GM18505 (cell line): ENCODE measurements around the gene PRTN3.
A peak's percentile ranks its signal among the peaks of the same experiment; 100 is the strongest.

ENCODE experiments used
- ATAC-seq: cut with Tn5 transposase; IDR thresholded peaks from one replicate; pipeline ENCODE4 v1.9.1; 2021; ENCODE audit not compliant: unreplicated experiment
- POLR2A ChIP-seq: IDR thresholded peaks from 4 replicates; pipeline ENCODE4 v1.6.1; 2011; ENCODE audit warnings: borderline replicate concordance; ENCODE audit not compliant: insufficient read depth, insufficient read length; ENCODE audit errors: extremely low read depth

PRTN3 gene

DNA sequence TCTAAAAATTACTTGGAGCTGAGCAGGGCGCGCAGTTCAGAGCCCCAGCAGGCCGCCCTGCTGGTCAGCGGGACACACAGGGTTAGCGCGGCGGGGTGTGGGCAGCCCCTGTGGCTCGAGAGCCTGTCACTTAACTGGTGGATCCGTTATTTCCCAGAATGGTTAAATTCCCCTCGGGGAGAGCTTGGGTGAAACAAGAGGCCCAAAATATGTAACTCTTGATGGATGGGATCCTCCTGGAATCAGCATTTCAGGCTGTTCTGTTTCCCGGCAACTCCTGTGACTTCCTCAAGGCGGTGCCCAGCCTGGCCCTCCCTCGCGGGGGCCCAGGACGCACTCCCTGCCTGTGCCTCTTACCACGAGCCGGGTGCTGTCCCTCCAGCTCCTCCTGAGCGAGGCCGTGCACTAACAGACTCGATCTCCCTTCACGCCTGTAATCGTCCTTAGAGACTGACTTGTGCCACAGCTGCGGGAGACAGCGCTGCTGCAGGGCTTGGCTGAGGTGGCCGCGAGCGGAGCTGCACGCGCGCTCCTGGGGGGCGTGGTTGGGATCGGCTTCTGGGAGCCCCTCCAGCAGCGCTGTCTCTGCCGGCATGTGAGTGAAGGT is 33.9 kb upstream of the PRTN3 start:
- TF ChIP-seq POLR2A, result no peak
- no peak for ATAC-seq

DNA sequence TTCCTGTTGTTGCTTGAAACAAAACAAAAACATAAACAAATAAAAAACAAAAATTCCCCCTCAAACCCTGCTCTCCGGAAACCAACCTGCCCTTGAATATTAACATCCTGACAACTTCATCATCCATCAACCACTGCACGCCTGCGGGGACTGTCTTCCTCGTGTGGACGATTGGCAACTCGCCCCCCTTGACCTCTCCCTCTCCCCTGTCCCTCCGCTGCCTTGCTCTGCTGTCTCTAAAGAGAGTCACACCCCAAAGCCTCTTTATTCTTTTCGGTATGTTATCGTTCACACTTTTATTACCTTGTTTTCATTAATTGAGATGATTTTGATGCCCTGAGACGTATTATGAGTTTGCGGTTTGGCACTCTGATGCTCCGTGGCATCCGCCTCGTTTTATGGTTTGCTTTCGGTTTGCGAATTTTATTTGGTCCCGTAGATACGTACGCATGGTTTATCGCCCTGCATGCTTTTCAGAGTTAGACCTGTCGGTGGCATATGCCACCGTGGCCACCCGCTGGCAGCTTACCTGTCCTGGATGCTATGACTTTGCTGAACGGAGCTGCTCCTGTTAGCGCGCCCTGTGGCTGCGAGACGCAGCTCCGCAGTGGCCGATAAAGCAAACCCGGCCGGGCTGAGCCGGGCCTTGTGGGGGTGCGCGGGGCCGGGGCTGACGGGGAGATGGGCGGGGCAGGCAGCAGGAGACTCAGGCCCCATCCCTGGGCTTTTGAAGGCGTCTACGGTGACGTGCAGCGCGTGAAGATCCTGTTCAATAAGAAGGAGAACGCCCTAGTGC is 33.0 kb upstream of the PRTN3 start:
- ATAC-seq, result no peak
- TF ChIP-seq POLR2A, result no peak

DNA sequence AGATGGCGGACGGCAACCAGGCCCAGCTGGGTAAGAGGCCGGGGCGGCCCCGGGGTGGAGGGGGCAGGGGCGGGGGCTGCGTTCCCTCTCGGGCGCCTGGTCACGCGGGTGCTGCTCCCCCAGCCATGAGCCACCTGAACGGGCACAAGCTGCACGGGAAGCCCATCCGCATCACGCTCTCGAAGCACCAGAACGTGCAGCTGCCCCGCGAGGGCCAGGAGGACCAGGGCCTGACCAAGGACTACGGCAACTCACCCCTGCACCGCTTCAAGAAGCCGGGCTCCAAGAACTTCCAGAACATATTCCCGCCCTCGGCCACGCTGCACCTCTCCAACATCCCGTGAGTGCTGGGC is 32.4 kb upstream of the PRTN3 start:
- ATAC-seq, result no peak
- TF ChIP-seq POLR2A, result no peak

DNA sequence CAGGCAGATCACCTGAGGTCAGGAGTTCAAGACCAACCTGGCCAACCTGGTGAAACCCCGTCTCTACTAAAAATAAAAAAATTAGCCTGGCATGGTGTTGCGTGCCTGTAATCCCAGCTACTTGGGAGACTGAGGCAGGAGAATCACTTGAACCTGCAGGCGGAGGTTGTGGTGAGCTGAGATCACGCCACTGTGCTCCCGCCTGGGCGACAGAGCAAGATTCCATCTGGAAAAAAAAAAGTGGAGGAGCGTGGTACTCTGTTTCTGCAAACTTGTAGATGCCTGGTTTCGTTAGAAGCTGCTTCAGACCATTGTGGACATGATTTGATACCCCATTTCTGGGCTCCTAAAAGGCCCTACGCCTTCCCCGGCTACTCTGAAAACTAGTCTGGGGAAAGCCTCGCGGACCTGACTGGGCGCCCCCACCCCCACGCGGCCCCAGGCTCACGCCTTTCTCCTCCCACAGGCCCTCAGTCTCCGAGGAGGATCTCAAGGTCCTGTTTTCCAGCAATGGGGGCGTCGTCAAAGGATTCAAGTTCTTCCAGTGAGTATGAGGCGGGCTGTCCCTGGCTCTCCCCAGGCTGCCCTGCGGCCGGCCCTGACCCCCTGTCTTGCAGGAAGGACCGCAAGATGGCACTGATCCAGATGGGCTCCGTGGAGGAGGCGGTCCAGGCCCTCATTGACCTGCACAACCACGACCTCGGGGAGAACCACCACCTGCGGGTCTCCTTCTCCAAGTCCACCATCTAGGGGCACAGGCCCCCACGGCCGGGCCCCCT is 30.5 kb upstream of the PRTN3 start:
- TF ChIP-seq POLR2A, result no peak
- ATAC-seq, result no peak

DNA sequence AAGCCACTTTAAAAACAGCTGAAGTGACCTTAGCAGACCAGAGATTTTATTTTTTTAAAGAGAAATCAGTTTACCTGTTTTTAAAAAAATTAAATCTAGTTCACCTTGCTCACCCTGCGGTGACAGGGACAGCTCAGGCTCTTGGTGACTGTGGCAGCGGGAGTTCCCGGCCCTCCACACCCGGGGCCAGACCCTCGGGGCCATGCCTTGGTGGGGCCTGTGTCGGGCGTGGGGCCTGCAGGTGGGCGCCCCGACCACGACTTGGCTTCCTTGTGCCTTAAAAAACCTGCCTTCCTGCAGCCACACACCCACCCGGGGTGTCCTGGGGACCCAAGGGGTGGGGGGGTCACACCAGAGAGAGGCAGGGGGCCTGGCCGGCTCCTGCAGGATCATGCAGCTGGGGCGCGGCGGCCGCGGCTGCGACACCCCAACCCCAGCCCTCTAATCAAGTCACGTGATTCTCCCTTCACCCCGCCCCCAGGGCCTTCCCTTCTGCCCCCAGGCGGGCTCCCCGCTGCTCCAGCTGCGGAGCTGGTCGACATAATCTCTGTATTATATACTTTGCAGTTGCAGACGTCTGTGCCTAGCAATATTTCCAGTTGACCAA is 29.8 kb upstream of the PRTN3 start:
- ATAC-seq, result no peak
- peak; percentile 4 for TF ChIP-seq POLR2A

DNA sequence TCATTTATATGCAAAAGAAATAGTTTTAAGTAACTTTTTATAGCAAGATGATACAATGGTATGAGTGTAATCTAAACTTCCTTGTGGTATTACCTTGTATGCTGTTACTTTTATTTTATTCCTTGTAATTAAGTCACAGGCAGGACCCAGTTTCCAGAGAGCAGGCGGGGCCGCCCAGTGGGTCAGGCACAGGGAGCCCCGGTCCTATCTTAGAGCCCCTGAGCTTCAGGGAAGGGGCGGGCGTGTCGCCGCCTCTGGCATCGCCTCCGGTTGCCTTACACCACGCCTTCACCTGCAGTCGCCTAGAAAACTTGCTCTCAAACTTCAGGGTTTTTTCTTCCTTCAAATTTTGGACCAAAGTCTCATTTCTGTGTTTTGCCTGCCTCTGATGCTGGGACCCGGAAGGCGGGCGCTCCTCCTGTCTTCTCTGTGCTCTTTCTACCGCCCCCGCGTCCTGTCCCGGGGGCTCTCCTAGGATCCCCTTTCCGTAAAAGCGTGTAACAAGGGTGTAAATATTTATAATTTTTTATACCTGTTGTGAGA is 29.2 kb upstream of the PRTN3 start:
- no peak for ATAC-seq
- TF ChIP-seq POLR2A, result no peak

DNA sequence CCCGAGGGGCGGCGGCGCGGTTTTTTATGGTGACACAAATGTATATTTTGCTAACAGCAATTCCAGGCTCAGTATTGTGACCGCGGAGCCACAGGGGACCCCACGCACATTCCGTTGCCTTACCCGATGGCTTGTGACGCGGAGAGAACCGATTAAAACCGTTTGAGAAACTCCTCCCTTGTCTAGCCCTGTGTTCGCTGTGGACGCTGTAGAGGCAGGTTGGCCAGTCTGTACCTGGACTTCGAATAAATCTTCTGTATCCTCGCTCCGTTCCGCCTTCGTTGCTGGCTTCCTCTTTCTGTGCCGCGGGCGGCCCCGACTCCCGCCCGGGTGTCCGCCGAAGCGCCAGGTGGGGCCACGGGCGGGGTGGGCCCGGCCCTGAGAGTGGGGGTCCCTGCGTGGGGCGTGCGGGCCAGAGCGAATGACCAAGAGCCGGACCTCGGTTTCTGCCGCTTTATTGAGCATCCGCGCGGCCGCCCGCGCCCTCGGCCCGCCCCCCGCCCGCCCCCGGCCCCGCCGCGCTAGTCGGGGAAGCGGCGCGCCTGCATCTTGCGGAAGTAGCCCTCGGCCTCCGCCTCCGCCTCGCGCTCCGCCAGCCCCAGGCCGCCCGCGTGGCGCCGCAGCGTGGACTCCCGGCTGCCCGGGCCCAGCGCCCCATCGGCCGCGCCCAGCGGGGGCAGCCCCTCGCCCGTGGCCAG is 28.6 kb upstream of the PRTN3 start:
- TF ChIP-seq POLR2A, result no peak
- no peak for ATAC-seq

DNA sequence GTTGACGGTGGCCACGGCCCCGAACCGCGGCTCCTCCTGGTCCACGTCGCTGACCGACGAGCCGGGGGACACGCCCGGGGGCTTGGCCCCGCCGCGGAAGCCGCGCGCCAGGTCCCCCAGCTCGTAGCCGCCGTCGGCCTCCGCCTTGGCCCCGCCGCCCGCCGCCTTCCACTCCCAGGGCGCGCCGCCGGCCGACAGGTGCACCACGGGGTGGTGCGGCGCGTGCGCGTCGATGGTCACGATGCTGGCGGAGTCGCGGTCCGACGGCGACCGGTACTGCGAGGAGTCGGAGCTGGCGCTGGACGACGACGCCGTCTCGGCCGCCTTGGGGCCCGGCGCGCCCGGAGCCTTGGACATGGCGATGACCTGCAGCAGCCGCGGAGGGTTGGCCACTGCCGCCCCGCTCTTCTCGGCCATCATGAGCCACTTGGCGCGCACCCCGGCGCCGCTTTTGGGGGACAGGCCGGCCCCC is 28.0 kb upstream of the PRTN3 start:
- ATAC-seq, result no peak
- no peak for TF ChIP-seq POLR2A

DNA sequence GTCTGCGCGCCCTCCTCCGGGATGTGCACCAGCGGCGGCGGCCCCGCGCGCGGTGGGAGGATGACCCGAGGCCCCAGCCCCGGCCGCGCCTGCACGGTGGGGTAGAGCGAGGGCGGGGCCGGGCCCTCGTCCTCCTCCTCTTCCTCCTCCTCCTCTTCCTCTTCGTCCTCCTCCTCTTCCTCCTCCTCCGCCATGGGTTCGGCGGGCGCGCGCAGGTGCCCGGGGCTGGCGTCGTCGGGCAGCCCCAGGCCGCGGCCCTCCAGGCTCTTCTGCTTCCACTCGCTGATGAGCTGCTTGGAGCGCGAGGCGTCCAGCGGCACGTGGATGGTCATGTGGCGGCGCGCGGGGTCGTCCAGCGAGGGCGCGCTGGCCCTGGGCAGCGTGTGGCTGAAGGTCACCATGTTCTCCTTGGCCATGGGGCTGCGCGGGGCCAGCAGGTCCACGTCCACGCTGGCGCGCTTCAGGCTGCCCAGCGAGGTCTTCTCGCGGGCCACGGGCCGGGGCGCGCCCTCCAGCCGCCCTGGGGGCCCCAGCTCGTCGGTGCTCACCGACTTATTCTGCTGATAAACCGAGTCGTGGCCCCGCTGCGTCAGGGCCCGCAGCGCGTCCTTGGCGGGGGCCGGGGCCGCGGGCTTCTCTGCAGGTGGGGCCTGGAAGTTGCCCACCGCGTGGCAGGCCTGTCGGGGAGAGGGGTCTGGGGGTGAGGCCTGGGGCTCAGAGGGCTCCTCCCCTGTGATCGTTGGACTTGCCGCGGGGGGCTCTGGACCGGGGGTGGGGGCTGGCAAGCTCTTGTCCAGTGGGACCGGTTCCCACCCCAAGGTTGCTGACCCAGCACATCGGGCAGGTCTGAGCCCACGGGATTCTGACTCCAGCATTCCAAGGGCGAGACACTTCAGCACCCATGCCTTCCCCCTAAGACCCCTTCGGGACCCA is 27.3 kb upstream of the PRTN3 start:
- ATAC-seq, result no peak
- no peak for TF ChIP-seq POLR2A

DNA sequence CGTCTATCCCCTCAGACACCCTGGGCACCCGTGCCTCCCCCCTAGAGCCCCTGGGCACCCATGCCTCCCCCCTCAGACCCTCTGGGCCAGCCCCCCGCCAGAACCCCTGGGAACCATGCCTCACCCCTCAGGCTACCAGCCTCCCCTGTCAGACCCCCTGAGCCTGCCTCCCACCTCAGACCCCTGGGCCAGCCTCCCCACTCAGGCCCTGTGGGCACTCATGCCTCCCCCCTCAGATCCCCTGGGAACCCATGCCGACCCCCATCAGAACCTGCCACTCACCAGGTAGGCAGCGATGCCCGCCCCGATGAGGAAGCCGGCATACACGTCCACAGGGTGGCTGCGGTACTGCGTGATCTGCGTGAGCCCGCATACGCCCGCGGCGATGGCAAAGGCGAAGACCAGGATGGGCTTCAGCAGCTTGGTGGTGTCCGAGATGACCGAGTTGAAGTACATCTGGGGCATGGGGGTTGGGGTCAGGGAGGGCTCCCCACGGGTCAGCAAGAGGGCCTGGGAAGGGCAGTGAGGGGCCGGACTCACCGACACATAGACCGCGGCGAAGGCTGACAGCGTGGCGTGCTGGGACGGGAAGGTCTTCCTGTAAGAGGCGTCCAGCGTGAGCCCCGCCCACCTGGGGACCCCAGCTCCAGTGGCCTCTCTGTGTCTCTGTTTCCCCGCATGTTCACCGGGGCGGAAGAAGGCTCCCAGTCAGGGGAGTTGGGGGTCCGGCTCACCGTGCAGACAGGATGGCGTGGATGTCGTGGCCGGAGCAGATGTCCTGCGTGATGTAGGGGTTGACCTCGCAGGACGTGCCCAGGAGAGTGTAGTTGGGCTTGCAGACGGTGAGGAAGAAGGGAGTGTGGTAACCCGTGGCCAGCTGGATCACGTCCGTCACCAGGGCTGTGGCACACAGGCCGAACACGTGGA is 26.4 kb upstream of the PRTN3 start:
- ATAC-seq, result no peak
- TF ChIP-seq POLR2A, result peak; percentile 6
